ENCODE data around the gene OR10P1. TPM values are rescaled to one million over a fixed set of nuclear protein-coding genes. Genes with fewer than 3 reads are reported as not detected.

Gene OR10P1
- total and polyA plus RNA-seq, 2 of the 4 experiments (the other 2 are of a cell fraction), result not detected

DNA sequence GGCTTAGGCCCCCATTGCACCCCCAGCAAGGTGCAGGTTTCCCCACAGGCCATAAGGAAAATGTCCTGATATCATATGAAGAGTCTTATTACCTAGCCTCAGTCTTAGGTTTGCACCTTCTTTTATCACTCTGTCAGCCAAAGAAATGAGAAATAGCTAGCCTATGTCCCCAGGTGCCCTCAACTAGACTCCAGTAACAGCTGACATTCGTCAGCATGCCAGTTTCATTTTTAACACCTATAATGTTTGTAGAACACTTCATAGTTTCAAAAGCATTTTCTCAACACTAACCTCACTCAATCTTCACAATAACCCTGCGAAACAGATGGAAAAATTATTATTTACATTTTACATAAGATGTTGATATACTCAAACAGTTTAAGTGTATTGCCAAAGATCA is 24.0 kb upstream of the OR10P1 start:
- WGBS, 2 experiments (ENCODE audit: extremely low coverage in 2 of 2, insufficient read length in 1 of 2), result no CpG with 5 or more reads among the region's 2 CpGs
- H3K4me1 ChIP-seq (ENCODE audit: control insufficient read depth, insufficient read depth, low read length), result no peaks in the 10 kb centered on the region
- H3K27me3 ChIP-seq (ENCODE audit: control insufficient read depth, insufficient read depth, low read length), result peaks cover 2% of the 10 kb centered on the region
- H3K4ac ChIP-seq (ENCODE audit: low read depth, low read length), result no peak overlapping the region
- H3K56ac ChIP-seq (ENCODE audit: extremely low read depth, insufficient read depth, low read length), result no peak overlapping the region
- H2AFZ ChIP-seq (replicated peaks; ENCODE audit: low read length, poor library complexity), result no peak overlapping the region
- no peak overlapping the region for H2BK5ac ChIP-seq (ENCODE audit: low read depth, low read length, poor library complexity, severe bottlenecking)
- no peak overlapping the region for H2AK5ac ChIP-seq (ENCODE audit: low read depth, low read length)
- dilution Hi-C loops (cut with HindIII; ENCODE audit: low sequenced_read_pairs, unreplicated experiment), result no loop called here
- ChIA-PET POLR2A (ENCODE audit: unreplicated experiment) (no interaction called here), CTCF (no interaction called here)
- no peaks in the 10 kb centered on the region for H4K20me1 ChIP-seq (ENCODE audit: insufficient read depth, low read length)
- 0 out of 2 replicates have a peak, but pooled peaks cover 1% of the 10 kb centered on the region for H3K9me3 ChIP-seq (ENCODE audit: control insufficient read depth, insufficient read depth, low read length)
- no peak overlapping the region for H3K14ac ChIP-seq (replicated peaks; ENCODE audit: low read depth, low read length)
- no peak for DNase-seq
- H4K8ac ChIP-seq (ENCODE audit: low read depth in 2 of 2, low read length in 2 of 2), result no peak overlapping the region
- no peak overlapping the region for H3K23ac ChIP-seq (ENCODE audit: low read depth, low read length)
- H3K18ac ChIP-seq (ENCODE audit: low read depth, low read length), result no peak overlapping the region
- BruUV-seq (replicated peaks), result no TSS peak
- H3K36me3 ChIP-seq (ENCODE audit: control insufficient read depth, insufficient read depth, low read length), result no peaks in the 10 kb centered on the region
- no peak overlapping the region for H4K91ac ChIP-seq (ENCODE audit: insufficient read depth, low read depth, low read length)
- no peak overlapping the region for H2BK20ac ChIP-seq (ENCODE audit: low read depth, low read length)
- no peak for ATAC-seq (ENCODE audit: low read depth)
- no peak overlapping the region for H2BK120ac ChIP-seq (ENCODE audit: low read depth, low read length)
- in situ Hi-C loops (cut with MboI; ENCODE audit: low sequenced_read_pairs), result loop anchor here (10.0 kb wide), 1 partner anchor 418 kb away; no protein-coding TSS in a partner anchor
- H3K27ac ChIP-seq (ENCODE audit: insufficient read depth, low read length), result no peak overlapping the region
- H3K9ac ChIP-seq (ENCODE audit: low read depth, low read length), result no peak overlapping the region
- no peak overlapping the region for H2AK9ac ChIP-seq (replicated peaks; ENCODE audit: low read depth, low read length, poor library complexity)
- H3K79me1 ChIP-seq (ENCODE audit: low read depth in 1 of 2, low read length in 2 of 2), result no peaks in the 10 kb centered on the region
- H4K5ac ChIP-seq (ENCODE audit: low read depth, low read length), result no peak overlapping the region
- no peak overlapping the region for H3K4me3 ChIP-seq (ENCODE audit: insufficient read depth, low read depth, low read length)
- no peak for TF ChIP-seq MAFK (IDR thresholded peaks at IDR 0.05; ENCODE audit: low read depth, low read length)
- no peak for TF ChIP-seq FOS (IDR thresholded peaks at IDR 0.05; ENCODE audit: low read depth, low read length)
- TF ChIP-seq RFX5 (IDR thresholded peaks at IDR 0.05; ENCODE audit: low read depth, low read length), result no peak
- no peak for TF ChIP-seq USF2 (IDR thresholded peaks at IDR 0.05; ENCODE audit: low read depth, low read length)
- TF ChIP-seq SMC3 (IDR thresholded peaks at IDR 0.05; ENCODE audit: low read depth, low read length), result no peak
- no peak for TF ChIP-seq RCOR1 (IDR thresholded peaks at IDR 0.05; ENCODE audit: insufficient replicate concordance, low read length)
- no peak for TF ChIP-seq NFE2L2 (IDR thresholded peaks at IDR 0.05; ENCODE audit: low read depth, low read length)
- no peak for TF ChIP-seq CHD1 (IDR thresholded peaks at IDR 0.05; ENCODE audit: low read depth, low read length)
- no peak for TF ChIP-seq BHLHE40 (IDR thresholded peaks at IDR 0.05; ENCODE audit: low read depth, low read length)
- TF ChIP-seq MXI1 (IDR thresholded peaks at IDR 0.05; ENCODE audit: borderline replicate concordance, low read depth, low read length), result no peak
- no peaks in the 10 kb centered on the region for H3K9me1 ChIP-seq (ENCODE audit: insufficient read depth, low read length)
- H2BK15ac ChIP-seq (ENCODE audit: low read depth, low read length), result no peak overlapping the region
- H3K4me2 ChIP-seq (ENCODE audit: low read depth, low read length), result no peak overlapping the region
- intact Hi-C loops (cut with micrococcal nuclease), result no loop called here
